ENCODE results near the gene DCC.

GRCh38 chr18:52344881-52345280 lies 4.9 kb downstream of the DCC start:
- TF ChIP-seq POLR2A (IDR thresholded peaks at IDR 0.05; ENCODE audit: low read length) (no peak), CTCF (IDR thresholded peaks at IDR 0.05) (no peak), RNF2 (IDR thresholded peaks at IDR 0.05; ENCODE audit: borderline replicate concordance, low read depth) (no peak)

Data from A549 (cell line).